PC-9 (cell line): ENCODE data around the gene TSPAN11. TPM values are rescaled to one million over a fixed set of nuclear protein-coding genes. Genes with fewer than 3 reads are reported as not detected.

Experiments used
- BruUV-seq: library from RNA; stranded (reverse); fragments of 400-500 nt; replicated peaks from 2 replicates; lab custom pipeline; 2021; lab: Mats Ljungman, UMichigan
- CTCF ChIA-PET: fragments of 300-600 bp; sonication (Branson Sonifier 250); formaldehyde crosslinking; loops from one replicate; lab custom pipeline; 2022; ENCODE audit warnings: antibody characterized with exemption; lab: Charles Lee
- POLR2A ChIA-PET: fragments of 300-600 bp; sonication (Branson Sonifier 250); formaldehyde crosslinking; loops from one replicate; lab custom pipeline; 2022; ENCODE audit warnings: antibody characterized with exemption; ENCODE audit not compliant: unreplicated experiment; lab: Charles Lee
- DNase-seq, 2 experiments: peaks; one replicate each; pipeline versions ENCODE4 v3.0.0 to v3.0.0-alpha.2; 2015 to 2022; ENCODE audit warnings: mixed read lengths in 1 of 2
- H2AFZ ChIP-seq: fragments of 200-600 bp; sonication (generic); 2 replicates; pipeline ENCODE4 v1.8.1; 2017; ENCODE audit warnings: antibody characterized with exemption
- H3F3A ChIP-seq: fragments of 200-600 bp; sonication (generic); 2 replicates; pipeline ENCODE4 v1.8.1; 2017; ENCODE audit warnings: antibody characterized with exemption, mild to moderate bottlenecking, low read depth; ENCODE audit not compliant: insufficient read depth
- H3K27ac ChIP-seq: fragments of 200-600 bp; sonication (generic); 2 replicates; pipeline ENCODE4 v1.6.1; 2016; ENCODE audit warnings: mixed run types
- H3K27me3 ChIP-seq: fragments of 200-600 bp; sonication (generic); 2 replicates; pipeline ENCODE4 v1.6.1; 2016; ENCODE audit warnings: low read depth, mixed run types; ENCODE audit not compliant: insufficient read depth
- H3K36me3 ChIP-seq: fragments of 200-600 bp; sonication (generic); 2 replicates; pipeline ENCODE4 v1.6.1; 2016; ENCODE audit warnings: low read depth, mixed run types
- H3K4me1 ChIP-seq: fragments of 200-600 bp; sonication (generic); replicated peaks from 2 replicates; pipeline ENCODE4 v1.6.1; 2016; ENCODE audit warnings: mixed run types; ENCODE audit not compliant: insufficient read depth
- H3K4me2 ChIP-seq: fragments of 200-600 bp; sonication (generic); 2 replicates; pipeline ENCODE4 v1.6.1; 2017; ENCODE audit warnings: mixed run types
- H3K4me3 ChIP-seq: fragments of 200-600 bp; sonication (generic); 2 replicates; pipeline ENCODE4 v1.6.1; 2016; ENCODE audit warnings: mixed run types
- H3K79me2 ChIP-seq: fragments of 200-600 bp; sonication (generic); 2 replicates; pipeline ENCODE4 v1.6.1; 2017; ENCODE audit warnings: low read depth, mixed run types
- H3K9me2 ChIP-seq: fragments of 200-600 bp; sonication (generic); 2 replicates; pipeline ENCODE4 v1.8.1; 2017; ENCODE audit warnings: mild to moderate bottlenecking; ENCODE audit not compliant: insufficient read depth
- H3K9me3 ChIP-seq: fragments of 200-600 bp; sonication (generic); 2 replicates; pipeline ENCODE4 v1.8.1; 2016; ENCODE audit warnings: low read depth; ENCODE audit not compliant: insufficient read depth
- H4K20me1 ChIP-seq: fragments of 200-600 bp; sonication (generic); 2 replicates; pipeline ENCODE4 v1.8.1; 2017; ENCODE audit not compliant: insufficient read depth
- EZH2 ChIP-seq: fragments of 200-600 bp; sonication (generic); IDR thresholded peaks from 2 replicates; pipeline ENCODE4 v1.8.0; 2017; ENCODE audit warnings: antibody characterized with exemption, low read depth
- intact Hi-C: fragments of 100-400 bp; cut with micrococcal nuclease; formaldehyde crosslinking; loops from one replicate; pipeline ENCODE4 v1.10.0; 2022; ENCODE audit not compliant: unreplicated experiment
- total RNA-seq: library from RNA; stranded (reverse); gene quantifications from 2 replicates; pipeline ENCODE4 v1.2.3, GENCODE V29; 2021
- TF ChIP-seq, protein P1 (sequence below): fragments of 200-600 bp; sonication (generic); conservative IDR thresholded peaks from 2 replicates; pipeline ENCODE4 v1.6.1; 2017; ENCODE audit warnings: mixed run types, antibody characterized with exemption, mild to moderate bottlenecking, moderate library complexity

TSPAN11 gene
- total RNA-seq, 1 experiment from 2014 or later, result not detected

DNA sequence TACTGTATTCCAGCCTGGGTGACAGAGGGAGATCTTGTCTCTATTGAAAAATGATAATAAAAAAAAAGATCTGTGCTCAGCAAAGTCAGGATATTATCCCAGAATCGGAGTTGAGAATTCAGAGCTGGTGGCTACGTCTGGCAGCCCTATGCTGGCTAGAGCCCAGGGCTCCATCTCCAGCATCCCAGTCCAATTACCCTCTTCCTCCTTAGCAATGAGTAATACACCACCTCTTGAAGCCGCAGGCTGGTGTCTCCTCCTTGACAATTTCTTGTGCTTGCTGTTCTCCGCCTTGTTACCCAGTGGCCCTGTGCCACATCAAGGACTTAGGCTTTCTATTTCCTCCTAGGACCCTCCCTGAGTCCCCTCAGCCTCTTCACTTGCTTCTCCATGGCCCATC lies 108.7 kb downstream of the TSPAN11 start:
- no peaks in the 10 kb centered on the region for H4K20me1 ChIP-seq
- no peaks in the 10 kb centered on the region for H3K27me3 ChIP-seq
- peaks cover 28% of the 10 kb centered on the region for H3F3A ChIP-seq
- no peak overlapping the region for H3K27ac ChIP-seq
- POLR2A ChIA-PET, result interaction anchor here (0.6 kb wide), 1 partner anchor 139 kb away, joined by 5 read pairs; no protein-coding TSS in a partner anchor
- no peak overlapping the region for H3K4me3 ChIP-seq
- no TSS peak for BruUV-seq
- no peaks in the 10 kb centered on the region for H3K36me3 ChIP-seq
- peak overlapping the region; percentile 59; the same call in 1 of the 2 replicates for H3K4me2 ChIP-seq
- no peak for DNase-seq
- H3K4me1 ChIP-seq, result peaks cover 64% of the 10 kb centered on the region
- H2AFZ ChIP-seq, result no peak overlapping the region
- CTCF ChIA-PET, result no interaction called here
- H3K9me3 ChIP-seq, result no peaks in the 10 kb centered on the region
- H3K79me2 ChIP-seq, result no peaks in the 10 kb centered on the region
- no peaks in the 10 kb centered on the region for H3K9me2 ChIP-seq
- intact Hi-C loops, result no loop called here
- TF ChIP-seq, protein P1, sequence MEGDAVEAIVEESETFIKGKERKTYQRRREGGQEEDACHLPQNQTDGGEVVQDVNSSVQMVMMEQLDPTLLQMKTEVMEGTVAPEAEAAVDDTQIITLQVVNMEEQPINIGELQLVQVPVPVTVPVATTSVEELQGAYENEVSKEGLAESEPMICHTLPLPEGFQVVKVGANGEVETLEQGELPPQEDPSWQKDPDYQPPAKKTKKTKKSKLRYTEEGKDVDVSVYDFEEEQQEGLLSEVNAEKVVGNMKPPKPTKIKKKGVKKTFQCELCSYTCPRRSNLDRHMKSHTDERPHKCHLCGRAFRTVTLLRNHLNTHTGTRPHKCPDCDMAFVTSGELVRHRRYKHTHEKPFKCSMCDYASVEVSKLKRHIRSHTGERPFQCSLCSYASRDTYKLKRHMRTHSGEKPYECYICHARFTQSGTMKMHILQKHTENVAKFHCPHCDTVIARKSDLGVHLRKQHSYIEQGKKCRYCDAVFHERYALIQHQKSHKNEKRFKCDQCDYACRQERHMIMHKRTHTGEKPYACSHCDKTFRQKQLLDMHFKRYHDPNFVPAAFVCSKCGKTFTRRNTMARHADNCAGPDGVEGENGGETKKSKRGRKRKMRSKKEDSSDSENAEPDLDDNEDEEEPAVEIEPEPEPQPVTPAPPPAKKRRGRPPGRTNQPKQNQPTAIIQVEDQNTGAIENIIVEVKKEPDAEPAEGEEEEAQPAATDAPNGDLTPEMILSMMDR, result no peak
- TF ChIP-seq EZH2, result no peak

DNA sequence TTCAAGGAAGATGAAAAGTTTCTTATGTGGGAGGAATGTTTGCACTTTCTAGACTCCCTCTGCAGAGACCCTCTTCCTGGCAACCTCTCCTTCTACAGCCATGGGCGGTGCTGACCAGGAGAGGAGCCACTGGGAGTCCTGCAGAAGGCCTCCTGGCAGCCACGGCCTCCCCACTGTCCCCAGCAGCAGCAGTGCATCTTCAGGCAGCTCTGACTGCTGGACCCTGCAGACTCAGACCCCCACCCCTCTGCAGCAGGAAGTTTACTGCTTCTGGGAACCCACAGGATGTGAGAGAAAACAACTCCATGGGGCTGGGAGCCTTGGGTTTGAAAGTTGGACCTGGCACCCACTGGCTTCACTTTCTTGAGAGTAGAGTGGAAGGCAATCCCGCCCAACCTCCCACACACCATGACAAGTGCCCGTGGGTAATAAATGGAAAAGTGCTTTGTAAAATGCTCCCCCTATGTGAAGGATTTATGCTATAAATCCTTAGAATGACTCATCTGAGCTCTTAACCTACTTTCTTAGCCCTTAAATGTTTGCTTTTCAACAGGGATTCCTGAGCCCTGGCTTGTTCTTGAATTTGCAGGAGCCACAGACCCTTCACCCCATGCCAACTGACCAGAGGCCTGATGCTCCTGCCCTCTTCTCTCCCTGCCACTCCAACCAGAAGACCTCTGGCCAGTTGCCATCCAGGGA lies 109.6 kb downstream of the TSPAN11 start:
- peak; percentile 47 to 86 for DNase-seq
- Histone ChIP-seq H3K36me3 (no peaks in the 10 kb centered on the region), H4K20me1 (no peaks in the 10 kb centered on the region), H3K9me3 (no peaks in the 10 kb centered on the region), H2AFZ (no peak overlapping the region), H3K4me2 (peak overlapping the region; percentile 59), H3K27me3 (no peaks in the 10 kb centered on the region), H3K79me2 (no peaks in the 10 kb centered on the region), H3K27ac (peak overlapping the region; percentile 28; the same call in 1 of the 2 replicates), H3K9me2 (no peaks in the 10 kb centered on the region), H3F3A (peaks cover 19% of the 10 kb centered on the region), H3K4me3 (no peak overlapping the region), H3K4me1 (peaks cover 55% of the 10 kb centered on the region)
- ChIA-PET CTCF (no interaction called here), POLR2A (interaction anchor here (0.6 to 0.7 kb wide), 2 partner anchors 30 to 187 kb away, joined by 3 to 5 read pairs; no protein-coding TSS in a partner anchor)
- TF ChIP-seq EZH2, result no peak
- TF ChIP-seq, protein P1, result no peak
- no TSS peak for BruUV-seq
- intact Hi-C loops, result no loop called here

DNA sequence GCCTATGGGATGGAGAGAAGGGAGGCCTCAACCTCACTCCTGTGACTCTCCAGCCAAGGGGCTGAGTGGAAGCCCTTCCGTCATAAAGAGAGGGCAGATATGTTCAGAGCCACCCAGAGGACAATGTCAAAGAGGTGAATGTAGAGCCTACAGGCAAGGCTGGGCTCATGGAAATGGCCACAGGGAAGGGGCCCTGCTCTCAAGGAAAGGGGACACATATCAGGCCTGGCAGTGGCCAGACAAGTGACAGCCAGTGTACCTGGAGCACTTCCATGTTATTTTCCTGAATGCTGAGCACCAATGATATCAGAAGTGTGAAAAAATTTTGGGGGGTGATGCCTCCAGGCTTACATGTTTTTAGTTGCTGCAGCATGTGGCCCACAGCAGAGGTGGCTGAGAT lies 110.5 kb downstream of the TSPAN11 start:
- intact Hi-C loops, result no loop called here
- H3K9me2 ChIP-seq, result no peaks in the 10 kb centered on the region
- no peak for DNase-seq
- no peaks in the 10 kb centered on the region for H3K9me3 ChIP-seq
- no peaks in the 10 kb centered on the region for H3K27me3 ChIP-seq
- TF ChIP-seq, protein P1, result no peak
- no peak for TF ChIP-seq EZH2
- H3K79me2 ChIP-seq, result no peaks in the 10 kb centered on the region
- no peak overlapping the region for H2AFZ ChIP-seq
- no peaks in the 10 kb centered on the region for H4K20me1 ChIP-seq
- H3K4me3 ChIP-seq, result no peak overlapping the region
- H3K36me3 ChIP-seq, result no peaks in the 10 kb centered on the region
- H3K27ac ChIP-seq, result no peak overlapping the region
- H3F3A ChIP-seq, result peaks cover 12% of the 10 kb centered on the region
- peak overlapping the region; percentile 59 for H3K4me2 ChIP-seq
- CTCF ChIA-PET, result interaction anchor here (1.1 kb wide), 1 partner anchor 12 kb away, joined by 7 read pairs; no protein-coding TSS in a partner anchor
- H3K4me1 ChIP-seq, result peaks cover 46% of the 10 kb centered on the region
- no TSS peak for BruUV-seq
- POLR2A ChIA-PET, result no interaction called here
